KMS-11 (cell line): ENCODE data around the gene FLAD1.

Source experiments
- H2AFZ ChIP-seq: fragments of 200-600 bp; sonication (generic); 2 replicates; pipeline ENCODE4 v1.6.1; 2016; ENCODE audit warnings: antibody characterized with exemption, mixed run types, low read depth
- H3K27ac ChIP-seq: fragments of 200-600 bp; sonication (generic); 2 replicates; pipeline ENCODE4 v1.6.1; 2016; ENCODE audit warnings: mild to moderate bottlenecking, mixed run types
- H3K27me3 ChIP-seq: fragments of 200-600 bp; sonication (generic); 2 replicates; pipeline ENCODE4 v1.6.1; 2017; ENCODE audit warnings: mild to moderate bottlenecking, low read depth, mixed run types, moderate library complexity; ENCODE audit not compliant: insufficient read depth
- H3K36me3 ChIP-seq: fragments of 200-600 bp; sonication (generic); 2 replicates; pipeline ENCODE4 v1.6.1; 2017; ENCODE audit warnings: mild to moderate bottlenecking, mixed run types; ENCODE audit not compliant: insufficient read depth
- H3K4me1 ChIP-seq: fragments of 200-600 bp; sonication (generic); 2 replicates; pipeline ENCODE4 v1.6.1; 2016; ENCODE audit warnings: mild to moderate bottlenecking, low read depth, mixed run types; ENCODE audit not compliant: poor library complexity, severe bottlenecking
- H3K4me2 ChIP-seq: fragments of 200-600 bp; sonication (generic); 2 replicates; pipeline ENCODE4 v1.7.0; 2016; ENCODE audit warnings: mild to moderate bottlenecking, mixed run types
- H3K4me3 ChIP-seq: fragments of 200-600 bp; sonication (generic); IDR thresholded peaks from 2 replicates; pipeline ENCODE4 v1.6.1; 2017; ENCODE audit warnings: low read depth, low read length, mixed read lengths; ENCODE audit not compliant: insufficient read depth
- H3K79me2 ChIP-seq: fragments of 200-600 bp; sonication (generic); 2 replicates; pipeline ENCODE4 v1.6.1; 2016; ENCODE audit warnings: low read depth, mixed run types; ENCODE audit not compliant: insufficient read depth
- H3K9ac ChIP-seq: fragments of 200-600 bp; sonication (generic); 2 replicates; pipeline ENCODE4 v1.6.1; 2016; ENCODE audit warnings: mild to moderate bottlenecking, mixed run types
- H4K20me1 ChIP-seq: fragments of 200-600 bp; sonication (generic); 2 replicates; pipeline ENCODE4 v1.6.1; 2016; ENCODE audit warnings: mild to moderate bottlenecking, mixed run types; ENCODE audit not compliant: insufficient read depth
- TF ChIP-seq, protein P1 (sequence below): fragments of 200-600 bp; sonication (generic); conservative IDR thresholded peaks from 2 replicates; pipeline ENCODE4 v1.6.1; 2017; ENCODE audit warnings: low read depth, mild to moderate bottlenecking, antibody characterized with exemption, low read length, moderate library complexity, mixed read lengths

Gene FLAD1

DNA sequence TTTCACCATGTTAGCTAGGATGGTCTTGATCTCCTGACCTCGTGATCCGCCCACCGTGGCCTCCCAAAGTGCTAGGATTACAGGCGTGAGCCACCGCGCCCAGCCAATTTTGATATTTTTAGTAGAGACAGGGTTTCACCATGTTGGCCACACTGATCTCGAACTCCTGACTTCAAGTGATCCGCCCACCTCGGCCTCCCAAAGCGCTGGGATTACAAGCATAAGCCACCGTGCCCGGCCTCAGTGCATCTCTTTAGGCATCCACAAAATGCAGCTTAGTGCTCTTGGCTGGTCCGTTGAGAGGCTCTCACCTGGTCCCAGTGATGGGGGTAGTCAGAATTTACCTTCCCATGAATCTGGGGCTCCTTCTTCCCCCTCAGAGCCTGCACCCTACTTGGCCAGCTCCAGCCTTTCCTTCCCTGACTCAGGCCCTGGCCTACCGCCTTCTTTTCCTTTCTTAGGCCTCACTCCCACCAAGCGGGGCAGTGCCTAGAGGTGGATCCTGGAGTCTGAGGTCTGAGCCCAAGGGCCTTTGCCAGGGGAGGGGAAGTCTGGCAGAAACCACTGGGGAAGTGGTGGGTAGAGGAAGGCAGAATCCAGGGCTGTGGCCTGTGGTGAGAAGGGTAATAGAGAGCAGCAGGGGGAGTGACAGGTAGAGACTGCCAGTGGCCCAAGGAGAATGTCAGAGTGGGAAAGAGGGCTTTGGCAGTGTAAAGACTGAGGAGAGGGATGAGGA lies 14.0 kb downstream of the FLAD1 start:
- TF ChIP-seq, protein P1, sequence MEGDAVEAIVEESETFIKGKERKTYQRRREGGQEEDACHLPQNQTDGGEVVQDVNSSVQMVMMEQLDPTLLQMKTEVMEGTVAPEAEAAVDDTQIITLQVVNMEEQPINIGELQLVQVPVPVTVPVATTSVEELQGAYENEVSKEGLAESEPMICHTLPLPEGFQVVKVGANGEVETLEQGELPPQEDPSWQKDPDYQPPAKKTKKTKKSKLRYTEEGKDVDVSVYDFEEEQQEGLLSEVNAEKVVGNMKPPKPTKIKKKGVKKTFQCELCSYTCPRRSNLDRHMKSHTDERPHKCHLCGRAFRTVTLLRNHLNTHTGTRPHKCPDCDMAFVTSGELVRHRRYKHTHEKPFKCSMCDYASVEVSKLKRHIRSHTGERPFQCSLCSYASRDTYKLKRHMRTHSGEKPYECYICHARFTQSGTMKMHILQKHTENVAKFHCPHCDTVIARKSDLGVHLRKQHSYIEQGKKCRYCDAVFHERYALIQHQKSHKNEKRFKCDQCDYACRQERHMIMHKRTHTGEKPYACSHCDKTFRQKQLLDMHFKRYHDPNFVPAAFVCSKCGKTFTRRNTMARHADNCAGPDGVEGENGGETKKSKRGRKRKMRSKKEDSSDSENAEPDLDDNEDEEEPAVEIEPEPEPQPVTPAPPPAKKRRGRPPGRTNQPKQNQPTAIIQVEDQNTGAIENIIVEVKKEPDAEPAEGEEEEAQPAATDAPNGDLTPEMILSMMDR: no peak
- no peak overlapping the region for H3K4me3 ChIP-seq
- H3K27me3 ChIP-seq: no peaks in the 10 kb centered on the region
- H3K79me2 ChIP-seq: no peaks in the 10 kb centered on the region
- no peaks in the 10 kb centered on the region for H4K20me1 ChIP-seq
- no peaks in the 10 kb centered on the region for H3K36me3 ChIP-seq
- peaks cover 66% of the 10 kb centered on the region for H3K4me1 ChIP-seq
- peak overlapping the region; percentile 55; the same call in 1 of the 2 replicates for H3K4me2 ChIP-seq
- peak overlapping the region; percentile 29; the same call in 1 of the 2 replicates for H3K27ac ChIP-seq
- H2AFZ ChIP-seq: no peak overlapping the region
- H3K9ac ChIP-seq: no peak overlapping the region

DNA sequence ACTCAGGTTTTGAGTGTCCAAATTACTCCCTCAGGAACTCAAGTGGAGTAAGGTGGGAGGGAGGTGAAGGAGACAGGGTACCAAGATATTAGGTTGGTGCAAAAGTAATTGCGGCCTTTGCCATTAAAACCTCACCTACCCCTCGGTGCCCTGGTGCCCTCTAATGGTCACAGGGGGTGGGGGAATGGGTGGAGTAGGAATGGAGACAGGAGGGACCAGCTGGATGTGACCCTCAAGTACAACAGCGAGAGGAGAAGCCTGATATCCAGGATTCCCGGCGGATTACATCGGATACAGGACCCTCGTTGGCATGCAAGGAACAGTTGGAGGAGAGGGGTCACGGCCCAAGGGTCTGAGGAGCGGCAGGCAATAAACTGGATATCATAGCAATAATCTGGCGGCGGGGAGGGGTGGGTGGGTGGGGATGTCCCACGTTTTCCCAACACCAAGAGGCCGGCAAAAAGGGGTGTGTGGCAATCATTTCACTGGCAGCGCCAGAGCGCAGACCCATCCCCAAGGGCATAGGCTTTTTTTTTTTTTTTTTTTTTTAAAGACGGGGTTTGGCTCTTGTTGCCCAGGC lies 15.1 kb downstream of the FLAD1 start:
- peaks cover 56% of the 10 kb centered on the region for H3K4me1 ChIP-seq
- H3K4me3 ChIP-seq: no peak overlapping the region
- peak overlapping the region; percentile 81; the same call in 1 of the 2 replicates for H3K9ac ChIP-seq
- TF ChIP-seq, protein P1: peak; percentile 46
- peak overlapping the region; percentile 91 for H3K27ac ChIP-seq
- no peaks in the 10 kb centered on the region for H3K36me3 ChIP-seq
- H3K79me2 ChIP-seq: peaks cover 7% of the 10 kb centered on the region
- H2AFZ ChIP-seq: peak overlapping the region; percentile 27; the same call in 1 of the 2 replicates
- H3K27me3 ChIP-seq: no peaks in the 10 kb centered on the region
- H3K4me2 ChIP-seq: peak overlapping the region; percentile 77
- no peaks in the 10 kb centered on the region for H4K20me1 ChIP-seq

DNA sequence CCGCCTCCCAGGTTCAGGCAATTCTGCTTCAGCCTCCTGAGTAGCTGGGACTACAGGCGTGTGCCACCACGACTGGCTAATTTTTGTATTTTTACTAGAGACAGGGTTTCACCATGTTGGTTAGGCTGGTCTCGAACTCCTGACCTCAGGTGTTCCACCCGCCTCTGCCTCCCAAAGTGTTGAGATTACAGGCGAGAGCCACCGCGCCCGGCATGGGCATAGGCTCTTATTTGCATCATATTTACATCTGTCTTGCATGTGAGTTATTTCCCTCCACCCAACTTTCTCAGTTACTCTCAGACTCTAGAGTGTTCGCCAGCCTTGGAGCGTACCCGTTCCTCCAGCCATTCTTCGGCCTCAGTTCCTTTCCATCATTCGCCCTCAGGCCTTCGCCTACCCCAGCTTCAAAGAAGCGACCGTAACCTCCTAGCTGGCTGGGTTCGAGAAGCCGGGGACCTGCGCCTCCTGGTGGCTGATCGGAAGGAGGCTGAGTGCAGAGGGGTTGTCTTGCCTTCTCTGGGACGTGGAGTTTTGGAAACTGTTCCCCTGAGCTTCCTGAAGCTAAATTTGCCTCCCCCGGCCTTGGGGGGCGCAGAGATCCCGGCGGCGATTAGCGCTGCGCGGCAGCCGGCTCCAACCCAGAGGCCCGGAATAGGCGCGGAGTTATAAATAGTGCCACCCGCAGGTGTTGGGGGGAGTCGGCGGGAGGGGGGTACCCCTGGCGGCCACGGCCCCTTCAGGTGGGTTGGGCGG lies 15.8 kb downstream of the FLAD1 start:
- H3K4me2 ChIP-seq: peak overlapping the region; percentile 77
- peaks cover 50% of the 10 kb centered on the region for H3K4me1 ChIP-seq
- no peaks in the 10 kb centered on the region for H3K36me3 ChIP-seq
- TF ChIP-seq, protein P1: peak; percentile 100
- peak overlapping the region; percentile 81 for H3K9ac ChIP-seq
- H3K4me3 ChIP-seq: peak overlapping the region; percentile 81
- H4K20me1 ChIP-seq: no peaks in the 10 kb centered on the region
- H3K27me3 ChIP-seq: no peaks in the 10 kb centered on the region
- peak overlapping the region; percentile 91 for H3K27ac ChIP-seq
- peaks cover 14% of the 10 kb centered on the region for H3K79me2 ChIP-seq
- peak overlapping the region; percentile 27 for H2AFZ ChIP-seq

DNA sequence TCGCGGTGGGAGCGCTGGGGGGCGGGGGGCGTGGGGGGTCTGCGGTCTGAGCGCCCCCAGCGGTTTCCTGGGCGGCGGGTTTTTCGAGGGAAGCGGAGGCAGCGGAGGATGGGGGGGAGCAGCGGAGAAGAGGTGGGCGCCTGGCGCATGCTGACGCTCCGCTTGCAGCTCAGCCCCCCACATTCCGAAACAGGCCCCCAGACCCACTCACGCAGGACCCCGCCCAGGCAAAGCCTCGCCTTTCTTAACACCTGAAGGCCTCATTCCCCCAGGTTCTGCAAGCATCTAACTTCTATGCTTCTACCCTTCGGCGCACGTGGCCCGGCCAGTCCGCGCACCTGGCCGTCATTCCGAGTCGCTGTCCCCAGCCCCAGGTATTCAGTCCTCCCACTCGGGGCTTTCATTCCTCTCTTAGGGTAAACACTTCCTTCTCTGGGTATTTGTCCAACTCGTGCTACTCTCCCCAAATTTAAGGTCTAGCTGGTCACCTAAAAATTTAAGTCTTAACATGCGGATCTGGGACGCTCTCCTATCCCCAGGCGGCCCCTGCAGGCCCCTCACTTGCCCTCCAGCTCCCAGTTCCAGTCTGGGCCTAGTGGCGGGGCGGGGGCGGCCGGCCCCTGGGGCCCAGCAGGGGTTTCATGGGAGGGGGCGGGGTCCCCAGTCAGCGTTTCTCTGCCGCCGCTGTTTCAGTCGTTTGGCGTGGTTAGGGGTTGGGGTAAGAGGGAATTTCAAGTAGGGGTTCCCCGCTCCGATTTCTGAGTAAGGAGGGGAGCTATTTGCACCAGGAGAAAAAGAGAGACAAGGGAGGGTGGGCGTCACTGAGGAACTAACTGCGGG lies 16.6 kb downstream of the FLAD1 start:
- Histone ChIP-seq H3K4me3 (peak overlapping the region; percentile 81), H4K20me1 (no peaks in the 10 kb centered on the region), H3K36me3 (no peaks in the 10 kb centered on the region), H2AFZ (peak overlapping the region; percentile 27), H3K4me2 (peak overlapping the region; percentile 77), H3K4me1 (peaks cover 50% of the 10 kb centered on the region), H3K27ac (peak overlapping the region; percentile 91), H3K27me3 (no peaks in the 10 kb centered on the region), H3K9ac (peak overlapping the region; percentile 81), H3K79me2 (peaks cover 22% of the 10 kb centered on the region)
- TF ChIP-seq, protein P1: no peak
